Gastroesophageal sphincter (tissue), 4 donors: ENCODE data around the gene ZNF497. TPM values are rescaled to one million over a fixed set of nuclear protein-coding genes. Genes with fewer than 3 reads are reported as not detected.

Experiments
- ATAC-seq: fragments of 150-250 bp; one replicate; pipeline ENCODE4 v1.9.1; 2016; ENCODE audit warnings: mild to moderate bottlenecking, moderate library complexity
- H3K27ac ChIP-seq, 4 donors: fragments of 200-600 bp; sonication (generic) in 3 of 4; 1 replicate in 3 of 4; 2 replicates in 1 of 4; pipeline ENCODE4 v1.5.1; 2016 to 2019
- H3K27me3 ChIP-seq: fragments of 200-600 bp; sonication (generic); one replicate; pipeline ENCODE4 v1.5.1; 2019
- H3K36me3 ChIP-seq, 2 donors: fragments of 200-600 bp; sonication (generic); one replicate each; pipeline ENCODE4 v1.5.1; 2019; ENCODE audit warnings: control low read depth in 1 of 2
- H3K4me1 ChIP-seq, 3 donors: fragments of 200-600 bp; sonication (generic); 1 replicate in 2 of 3; 2 replicates in 1 of 3; pipeline ENCODE4 v1.5.1; 2016 to 2019; ENCODE audit warnings: control low read depth in 2 of 3
- H3K4me3 ChIP-seq, 2 donors: fragments of 200-600 bp; sonication (generic); one replicate each; pipeline ENCODE4 v1.5.1; 2019; ENCODE audit warnings: mild to moderate bottlenecking in 1 of 2, moderate library complexity in 1 of 2
- H3K9me3 ChIP-seq, 3 donors: fragments of 200-600 bp; sonication (generic); one replicate each; pipeline ENCODE4 v1.5.1; 2017 to 2019; ENCODE audit warnings: control low read depth in 2 of 3
- EP300 ChIP-seq: sonication (generic); formaldehyde crosslinking; IDR thresholded peaks from one replicate; pipeline ENCODE4 v1.6.1; 2017; ENCODE audit warnings: antibody characterized with exemption, mild to moderate bottlenecking
- POLR2A ChIP-seq, 2 donors: fragments of 450-650 bp; IDR thresholded peaks; one replicate each; pipeline ENCODE4 v1.6.1; 2017; ENCODE audit warnings: antibody characterized with exemption in 2 of 2, mild to moderate bottlenecking in 2 of 2, moderate library complexity in 1 of 2
- POLR2AphosphoS5 ChIP-seq: sonication (generic); formaldehyde crosslinking; IDR thresholded peaks from one replicate; pipeline ENCODE4 v1.6.1; 2017; ENCODE audit warnings: antibody characterized with exemption
- WGBS, 2 donors: methylation state at CpG; one replicate each; pipeline ENCODE4 v1.1.5; 2018; ENCODE audit warnings: low coverage in 1 of 2; 5-methylcytosine and 5-hydroxymethylcytosine counted together
- total RNA-seq, 4 donors: library from RNA; depleted of rRNA; stranded (reverse); fragments of >200 nt; gene quantifications; one replicate each; pipeline ENCODE4 v1.1.0, GENCODE V29; 2016
- TF ChIP-seq, protein P1 (sequence below), 4 experiments: fragments of 200-600 bp in 2 of 4; fragments of 450-650 bp in 2 of 4; sonication (generic) in 1 of 4; IDR thresholded peaks; one replicate each; pipeline ENCODE4 v1.5.1; 2017 to 2019; ENCODE audit warnings: antibody characterized with exemption in 4 of 4, mild to moderate bottlenecking in 2 of 4, moderate library complexity in 2 of 4

ZNF497 gene
- total RNA-seq, 4 donors from 2014 or later = 0.77 to 2.2 (median 1.6) TPM

DNA sequence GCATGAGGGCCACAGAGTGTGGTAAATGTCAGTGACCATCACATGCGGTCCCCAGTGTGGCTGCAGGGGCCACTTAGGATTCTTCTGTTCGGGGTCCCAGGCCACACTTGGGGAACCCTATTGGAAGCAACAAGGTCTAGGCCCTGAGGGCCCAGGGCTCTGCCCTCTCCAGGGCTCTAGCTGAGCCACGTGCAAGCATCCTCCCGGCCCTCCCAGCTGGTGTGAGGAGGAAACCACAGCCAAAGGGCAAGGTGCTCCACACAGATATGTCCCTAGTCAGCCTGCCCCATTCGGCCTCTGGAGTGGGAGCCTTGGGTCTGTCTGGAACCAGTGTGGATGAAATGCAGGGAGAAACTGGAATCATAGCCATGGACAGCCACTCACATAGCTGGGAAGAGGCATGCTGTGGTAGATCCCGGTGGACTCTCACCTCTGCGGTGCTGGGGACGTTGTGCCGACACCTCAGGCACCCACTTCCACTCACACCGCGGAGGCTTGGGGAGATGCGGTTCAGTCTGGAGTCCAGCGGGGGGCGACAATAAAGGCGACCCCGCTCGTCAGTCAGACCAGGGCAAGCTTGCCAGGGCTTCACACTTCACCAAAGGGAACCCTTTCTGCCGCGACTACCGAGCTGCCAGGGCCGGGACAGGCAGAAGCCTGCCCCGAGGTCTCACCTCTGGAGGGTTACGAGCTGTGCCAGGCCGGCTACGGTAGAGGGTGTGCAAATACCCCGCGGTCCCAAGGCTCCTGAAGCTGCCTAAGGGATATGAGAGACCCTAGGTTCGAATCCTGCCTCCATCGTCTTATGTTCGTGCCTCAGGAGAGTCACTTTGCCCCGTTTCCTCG, 4.3 kb upstream of the ZNF497 start:
- Histone ChIP-seq H3K27ac (no peak overlapping the region), H3K4me3 (no peak overlapping the region), H3K4me1 (peaks cover 0 to 10% (median under 1%) of the 10 kb centered on the region in 3 donors), H3K36me3 (peaks cover 0 to 19% of the 10 kb centered on the region in 2 donors), H3K9me3 (no peaks in the 10 kb centered on the region), H3K27me3 (peaks cover 22% of the 10 kb centered on the region)
- TF ChIP-seq EP300 = no peak
- no peak for TF ChIP-seq POLR2AphosphoS5
- TF ChIP-seq, protein P1, sequence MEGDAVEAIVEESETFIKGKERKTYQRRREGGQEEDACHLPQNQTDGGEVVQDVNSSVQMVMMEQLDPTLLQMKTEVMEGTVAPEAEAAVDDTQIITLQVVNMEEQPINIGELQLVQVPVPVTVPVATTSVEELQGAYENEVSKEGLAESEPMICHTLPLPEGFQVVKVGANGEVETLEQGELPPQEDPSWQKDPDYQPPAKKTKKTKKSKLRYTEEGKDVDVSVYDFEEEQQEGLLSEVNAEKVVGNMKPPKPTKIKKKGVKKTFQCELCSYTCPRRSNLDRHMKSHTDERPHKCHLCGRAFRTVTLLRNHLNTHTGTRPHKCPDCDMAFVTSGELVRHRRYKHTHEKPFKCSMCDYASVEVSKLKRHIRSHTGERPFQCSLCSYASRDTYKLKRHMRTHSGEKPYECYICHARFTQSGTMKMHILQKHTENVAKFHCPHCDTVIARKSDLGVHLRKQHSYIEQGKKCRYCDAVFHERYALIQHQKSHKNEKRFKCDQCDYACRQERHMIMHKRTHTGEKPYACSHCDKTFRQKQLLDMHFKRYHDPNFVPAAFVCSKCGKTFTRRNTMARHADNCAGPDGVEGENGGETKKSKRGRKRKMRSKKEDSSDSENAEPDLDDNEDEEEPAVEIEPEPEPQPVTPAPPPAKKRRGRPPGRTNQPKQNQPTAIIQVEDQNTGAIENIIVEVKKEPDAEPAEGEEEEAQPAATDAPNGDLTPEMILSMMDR (IDR thresholded peaks at IDR 0.05) = no peak
- TF ChIP-seq POLR2A (IDR thresholded peaks at IDR 0.05) = no peak
- WGBS, 2 donors = 82 to 100% methylated on average over 4 to 7 of the region's 32 CpGs
- ATAC-seq = no peak

DNA sequence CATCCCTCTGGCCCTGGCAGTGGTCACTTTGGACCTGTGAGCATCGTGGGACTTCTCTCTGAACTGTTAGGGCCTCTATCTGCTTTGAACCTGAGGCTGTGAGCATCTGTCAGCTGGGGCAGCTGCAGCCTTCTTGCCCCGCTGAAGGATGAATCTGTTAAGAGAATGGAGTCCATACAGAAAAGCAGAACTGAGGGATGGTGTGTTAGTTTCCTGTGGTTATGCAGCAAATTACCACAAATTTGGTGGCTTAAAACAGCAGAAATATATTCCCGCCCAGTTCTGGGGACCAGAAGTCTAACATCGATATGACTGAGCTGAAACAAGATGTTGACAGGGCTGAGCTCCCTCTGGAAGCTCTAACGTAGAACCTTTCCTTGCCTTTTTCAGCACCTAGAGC, 1.6 kb upstream of the ZNF497 start:
- WGBS, 2 donors = 64 to 95% methylated on average over 3 to 4 of the region's 5 CpGs
- peaks cover 22% of the 10 kb centered on the region for H3K27me3 ChIP-seq
- ATAC-seq = no peak
- H3K27ac ChIP-seq = no peak overlapping the region
- H3K4me3 ChIP-seq = no peak overlapping the region
- H3K36me3 ChIP-seq = peaks cover 0 to 19% of the 10 kb centered on the region in 2 donors
- TF ChIP-seq POLR2AphosphoS5 = no peak
- TF ChIP-seq POLR2A (IDR thresholded peaks at IDR 0.05) = no peak
- no peak for TF ChIP-seq EP300
- TF ChIP-seq, protein P1 (IDR thresholded peaks at IDR 0.05) = no peak
- H3K4me1 ChIP-seq = peaks cover 0 to 18% (median 4%) of the 10 kb centered on the region in 3 donors
- H3K9me3 ChIP-seq = no peaks in the 10 kb centered on the region

DNA sequence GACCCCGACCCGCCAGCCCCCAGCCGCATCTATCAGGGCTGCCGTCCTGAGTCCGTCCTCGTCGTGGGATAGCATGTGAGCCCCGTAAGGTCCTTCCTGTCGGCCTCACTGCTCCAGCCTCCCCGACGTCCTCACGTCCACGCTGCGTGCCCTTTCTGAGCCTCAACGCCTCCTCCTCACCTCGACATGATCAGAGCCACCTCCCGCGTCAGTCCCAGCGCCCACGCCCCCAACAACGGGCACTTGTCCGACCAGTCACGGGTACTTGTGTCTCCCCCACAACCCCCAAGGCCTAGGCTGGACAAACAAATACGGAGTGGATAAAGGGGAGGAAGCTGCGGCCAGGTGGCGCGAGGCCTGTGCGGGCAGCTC, 665 bp downstream of the ZNF497 start:
- Histone ChIP-seq H3K4me1 (peaks cover 0 to 26% (median 4%) of the 10 kb centered on the region in 3 donors), H3K4me3 (peak overlapping the region; percentile 82 to 84), H3K27me3 (peaks cover 20% of the 10 kb centered on the region), H3K9me3 (no peaks in the 10 kb centered on the region), H3K36me3 (peaks cover 0 to 12% of the 10 kb centered on the region in 2 donors), H3K27ac (peak overlapping the region; percentile 92 to 94 (median 93))
- ATAC-seq = no peak
- 0 to 1% methylated on average over 3 to 16 of the region's 28 CpGs for WGBS, 2 donors
- TF ChIP-seq EP300 (no peak), POLR2AphosphoS5 (no peak), POLR2A (IDR thresholded peaks at IDR 0.05) (no peak)
- TF ChIP-seq, protein P1 (IDR thresholded peaks at IDR 0.05) = no peak

DNA sequence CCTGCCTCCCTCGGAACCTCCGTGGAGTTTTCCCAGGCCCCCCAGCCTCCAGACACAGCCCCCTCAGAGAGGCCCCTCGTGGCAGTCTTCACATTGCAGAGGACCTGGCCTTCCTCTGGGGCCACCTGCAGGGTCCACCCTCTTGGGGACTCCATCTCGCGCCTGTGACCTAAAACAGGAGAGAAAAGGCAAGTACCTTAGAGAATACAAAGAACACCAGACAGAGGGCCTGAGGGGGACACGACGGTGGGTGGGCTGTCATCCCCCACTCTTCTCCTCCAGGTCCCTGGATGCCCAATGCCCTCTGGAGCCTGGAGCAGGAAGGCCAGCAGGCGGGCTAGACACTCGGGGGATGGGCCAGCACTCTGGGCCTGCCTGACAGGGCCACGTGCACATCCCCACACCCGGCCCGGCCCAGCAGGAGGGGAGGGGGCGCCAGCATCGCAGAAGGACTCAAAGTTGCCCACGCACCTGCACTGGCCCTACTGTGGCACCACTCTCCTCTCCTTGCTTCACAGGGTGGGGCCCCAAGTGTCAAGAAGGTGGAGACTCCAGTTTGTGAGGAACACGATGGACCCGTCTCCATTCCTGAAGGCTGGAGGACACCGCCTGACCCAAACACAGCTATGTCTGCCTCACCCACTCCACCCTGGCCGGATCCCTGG, 4.9 kb downstream of the ZNF497 start:
- peaks cover 54% of the 10 kb centered on the region for H3K27me3 ChIP-seq
- H3K4me3 ChIP-seq = no peak overlapping the region
- no peaks in the 10 kb centered on the region for H3K36me3 ChIP-seq
- no CpG with 5 or more reads among the region's 19 CpGs for WGBS, 2 donors
- no peak overlapping the region for H3K27ac ChIP-seq
- ATAC-seq = no peak
- peaks cover 0 to 32% (median 7%) of the 10 kb centered on the region in 3 donors for H3K4me1 ChIP-seq
- TF ChIP-seq EP300 (no peak), POLR2AphosphoS5 (no peak), POLR2A (IDR thresholded peaks at IDR 0.05) (no peak)
- TF ChIP-seq, protein P1 (IDR thresholded peaks at IDR 0.05) = no peak
- H3K9me3 ChIP-seq = peaks cover 0 to 9% (median 0%) of the 10 kb centered on the region in 3 donors
